GM19238 (cell line): Measurements from ENCODE around the gene INSRR.

ENCODE experiments used
- DNase-seq: peaks from one replicate; pipeline ENCODE4 v3.0.0; 2011; ENCODE audit warnings: low spot score; ENCODE audit not compliant: insufficient read length

Gene INSRR

GRCh38 chr1:156807627-156808026, 51.3 kb downstream of the INSRR start:
- no peak for DNase-seq

- no peak for DNase-seq
Observed at GRCh38 chr1:156806512-156807440, 52.1 kb downstream of the INSRR start.

GRCh38 chr1:156805766-156806511, 53.0 kb downstream of the INSRR start:
- DNase-seq, result no peak

- DNase-seq, result no peak
Observed at GRCh38 chr1:156804572-156805243, 54.2 kb downstream of the INSRR start.

GRCh38 chr1:156804026-156804425, 54.9 kb downstream of the INSRR start:
- DNase-seq, result no peak

- DNase-seq, result no peak
Observed at GRCh38 chr1:156803086-156803851, 55.6 kb downstream of the INSRR start.

- no peak for DNase-seq
Observed at GRCh38 chr1:156802421-156802935, 56.4 kb downstream of the INSRR start.

- no peak for DNase-seq
Observed at GRCh38 chr1:156801409-156802121, 57.4 kb downstream of the INSRR start.

- no peak for DNase-seq
Observed at GRCh38 chr1:156797212-156797871, 61.6 kb downstream of the INSRR start.

GRCh38 chr1:156796340-156797097, 62.4 kb downstream of the INSRR start:
- DNase-seq, result no peak

- no peak for DNase-seq
Observed at GRCh38 chr1:156795787-156796186, 63.1 kb downstream of the INSRR start.

- DNase-seq, result no peak
Observed at GRCh38 chr1:156795374-156795733, 63.6 kb downstream of the INSRR start.

GRCh38 chr1:156794506-156795373, 64.2 kb downstream of the INSRR start:
- no peak for DNase-seq
